Measurements from ENCODE around the gene BCAS1. TPM values are rescaled to one million over a fixed set of nuclear protein-coding genes. Genes with fewer than 3 reads are reported as not detected.

The BCAS1 gene
- total RNA-seq, 1 donor from 2014 or later: 2.4 TPM

- no peak for DNase-seq (ENCODE audit: low spot score in 2 of 2)
Measured at GRCh38 chr20:53967527-53967926, 102.9 kb downstream of the BCAS1 start.

GRCh38 chr20:53966774-53967398, 103.5 kb downstream of the BCAS1 start:
- DNase-seq (ENCODE audit: low spot score in 2 of 2): no peak
- FAIRE-seq: no peak

More at GRCh38 chr20:53967527-53967926, 102.9 kb downstream of the BCAS1 start:
- FAIRE-seq: no peak

GRCh38 chr20:53964501-53965253, 105.7 kb downstream of the BCAS1 start:
- DNase-seq (ENCODE audit: low spot score in 2 of 2): no peak

GRCh38 chr20:53964067-53964466, 106.3 kb downstream of the BCAS1 start:
- FAIRE-seq (no peak), DNase-seq (ENCODE audit: low spot score in 2 of 2) (no peak)

More at GRCh38 chr20:53964501-53965253, 105.7 kb downstream of the BCAS1 start:
- no peak for FAIRE-seq

GRCh38 chr20:53963635-53964034, 106.8 kb downstream of the BCAS1 start:
- DNase-seq (ENCODE audit: low spot score in 2 of 2) (no peak), FAIRE-seq (no peak)

- no peak for FAIRE-seq
- DNase-seq (ENCODE audit: low spot score in 2 of 2): no peak
Measured at GRCh38 chr20:53962388-53962787, 108.0 kb downstream of the BCAS1 start.

GRCh38 chr20:53961527-53961926, 108.9 kb downstream of the BCAS1 start:
- no peak for FAIRE-seq
- DNase-seq (ENCODE audit: low spot score in 2 of 2): no peak

- FAIRE-seq (no peak), DNase-seq (ENCODE audit: low spot score in 2 of 2) (no peak)
Measured at GRCh38 chr20:53960579-53961272, 109.7 kb downstream of the BCAS1 start.

- FAIRE-seq (no peak), DNase-seq (ENCODE audit: low spot score in 2 of 2) (no peak)
Measured at GRCh38 chr20:53959911-53960578, 110.3 kb downstream of the BCAS1 start.

GRCh38 chr20:53958260-53958659, 112.1 kb downstream of the BCAS1 start:
- no peak for FAIRE-seq
- DNase-seq (ENCODE audit: low spot score in 2 of 2): no peak

GRCh38 chr20:53957451-53958172, 112.8 kb downstream of the BCAS1 start:
- DNase-seq (ENCODE audit: low spot score in 2 of 2): no peak
- no peak for FAIRE-seq

- FAIRE-seq (no peak), DNase-seq (ENCODE audit: low spot score in 2 of 2) (no peak)
Measured at GRCh38 chr20:53956013-53956715, 114.2 kb downstream of the BCAS1 start.

- FAIRE-seq (no peak), DNase-seq (ENCODE audit: low spot score in 2 of 2) (no peak)
Measured at GRCh38 chr20:53954723-53955658, 115.4 kb downstream of the BCAS1 start.

GRCh38 chr20:53952528-53953096, 117.8 kb downstream of the BCAS1 start:
- DNase-seq (ENCODE audit: low spot score in 2 of 2): no peak
- no peak for FAIRE-seq

- FAIRE-seq (no peak), DNase-seq (ENCODE audit: low spot score in 2 of 2) (no peak)
Measured at GRCh38 chr20:53950578-53950977, 119.8 kb downstream of the BCAS1 start.

- FAIRE-seq (no peak), DNase-seq (ENCODE audit: low spot score in 2 of 2) (no peak)
Measured at GRCh38 chr20:53950031-53950430, 120.4 kb downstream of the BCAS1 start.

GRCh38 chr20:53949319-53949839, 121.0 kb downstream of the BCAS1 start:
- DNase-seq (ENCODE audit: low spot score in 2 of 2): peak in 1 of 2 donors; percentile 23
- FAIRE-seq: no peak
